ENCODE measurements around the gene WRAP73.

DNA sequence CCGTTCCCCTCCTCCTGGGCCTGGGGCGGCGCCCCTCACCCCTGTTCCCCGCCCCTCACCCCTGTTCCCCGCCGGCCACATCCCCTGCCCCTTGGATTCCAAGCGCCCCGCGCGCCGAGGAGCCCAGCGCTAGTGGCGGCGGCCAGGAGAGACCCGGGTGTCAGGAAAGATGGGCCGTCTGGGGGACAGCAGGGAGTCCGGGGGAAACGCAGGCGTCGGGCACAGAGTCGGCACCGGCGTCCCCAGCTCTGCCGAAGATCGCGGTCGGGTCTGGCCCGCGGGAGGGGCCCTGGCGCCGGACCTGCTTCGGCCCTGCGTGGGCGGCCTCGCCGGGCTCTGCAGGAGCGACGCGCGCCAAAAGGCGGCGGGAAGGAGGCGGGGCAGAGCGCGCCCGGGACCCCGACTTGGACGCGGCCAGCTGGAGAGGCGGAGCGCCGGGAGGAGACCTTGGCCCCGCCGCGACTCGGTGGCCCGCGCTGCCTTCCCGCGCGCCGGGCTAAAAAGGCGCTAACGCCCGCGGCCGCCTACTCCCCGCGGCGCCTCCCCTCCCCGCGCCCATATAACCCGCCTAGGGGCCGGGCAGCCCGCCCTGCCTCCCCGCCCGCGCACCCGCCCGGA is 2.1 kb upstream of the WRAP73 start, which contains the start of gene TP73:
- TF ChIP-seq, protein P1, sequence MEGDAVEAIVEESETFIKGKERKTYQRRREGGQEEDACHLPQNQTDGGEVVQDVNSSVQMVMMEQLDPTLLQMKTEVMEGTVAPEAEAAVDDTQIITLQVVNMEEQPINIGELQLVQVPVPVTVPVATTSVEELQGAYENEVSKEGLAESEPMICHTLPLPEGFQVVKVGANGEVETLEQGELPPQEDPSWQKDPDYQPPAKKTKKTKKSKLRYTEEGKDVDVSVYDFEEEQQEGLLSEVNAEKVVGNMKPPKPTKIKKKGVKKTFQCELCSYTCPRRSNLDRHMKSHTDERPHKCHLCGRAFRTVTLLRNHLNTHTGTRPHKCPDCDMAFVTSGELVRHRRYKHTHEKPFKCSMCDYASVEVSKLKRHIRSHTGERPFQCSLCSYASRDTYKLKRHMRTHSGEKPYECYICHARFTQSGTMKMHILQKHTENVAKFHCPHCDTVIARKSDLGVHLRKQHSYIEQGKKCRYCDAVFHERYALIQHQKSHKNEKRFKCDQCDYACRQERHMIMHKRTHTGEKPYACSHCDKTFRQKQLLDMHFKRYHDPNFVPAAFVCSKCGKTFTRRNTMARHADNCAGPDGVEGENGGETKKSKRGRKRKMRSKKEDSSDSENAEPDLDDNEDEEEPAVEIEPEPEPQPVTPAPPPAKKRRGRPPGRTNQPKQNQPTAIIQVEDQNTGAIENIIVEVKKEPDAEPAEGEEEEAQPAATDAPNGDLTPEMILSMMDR (IDR thresholded peaks at IDR 0.05): no peak
- no peak for TF ChIP-seq POLR2A (IDR thresholded peaks at IDR 0.05)
